T-helper 17 cell (primary cell): ENCODE results near the gene SAMD4B. TPM values are rescaled to one million over a fixed set of nuclear protein-coding genes. Genes with fewer than 3 reads are reported as not detected.
"Not testable (repeated sequence)": the region's sequence is repeated elsewhere in the genome, so short reads cannot be mapped to it uniquely, and the experiment has no call there.

Experiments used
- ATAC-seq: fragments of 150-1000 bp; cut with Tn5 transposase; 2 replicates; pipeline ENCODE4 v1.10.0; 2021; ENCODE audit warnings: mild to moderate bottlenecking, moderate library complexity
- DNase-seq, 3 donors: peaks; one replicate each; pipeline versions ENCODE4 v3.0.0 to v3.0.0-alpha.2; 2020 to 2021
- H3K9me3 ChIP-seq: one replicate; pipeline ENCODE4 v1.7.0; 2013; ENCODE audit warnings: low read length, mild to moderate bottlenecking; ENCODE audit not compliant: control insufficient read depth, poor library complexity, severe bottlenecking
- H3K27ac Mint-ChIP-seq: one replicate; pipeline ENCODE4 v1.8.0; 2022; ENCODE audit warnings: mild to moderate bottlenecking, moderate library complexity, mixed read lengths
- H3K27me3 Mint-ChIP-seq: one replicate; pipeline ENCODE4 v1.8.0; 2022; ENCODE audit warnings: mixed read lengths
- H3K36me3 Mint-ChIP-seq: one replicate; pipeline ENCODE4 v1.8.0; 2022; ENCODE audit warnings: low read depth, mixed read lengths
- H3K4me1 Mint-ChIP-seq: one replicate; pipeline ENCODE4 v1.8.0; 2022; ENCODE audit warnings: mild to moderate bottlenecking, mixed read lengths
- H3K4me3 Mint-ChIP-seq: one replicate; pipeline ENCODE4 v1.8.0; 2022; ENCODE audit warnings: mild to moderate bottlenecking, moderate library complexity, mixed read lengths
- total RNA-seq, 4 donors: library from RNA in 2 of 4; stranded (reverse) in 2 of 4; gene quantifications; one replicate each; pipeline ENCODE4 v1.2.3 and lab custom pipeline; 2022 to 2026

Gene SAMD4B
- total RNA-seq, 2 donors from 2014 or later: 64.2 to 93.2 TPM

DNA sequence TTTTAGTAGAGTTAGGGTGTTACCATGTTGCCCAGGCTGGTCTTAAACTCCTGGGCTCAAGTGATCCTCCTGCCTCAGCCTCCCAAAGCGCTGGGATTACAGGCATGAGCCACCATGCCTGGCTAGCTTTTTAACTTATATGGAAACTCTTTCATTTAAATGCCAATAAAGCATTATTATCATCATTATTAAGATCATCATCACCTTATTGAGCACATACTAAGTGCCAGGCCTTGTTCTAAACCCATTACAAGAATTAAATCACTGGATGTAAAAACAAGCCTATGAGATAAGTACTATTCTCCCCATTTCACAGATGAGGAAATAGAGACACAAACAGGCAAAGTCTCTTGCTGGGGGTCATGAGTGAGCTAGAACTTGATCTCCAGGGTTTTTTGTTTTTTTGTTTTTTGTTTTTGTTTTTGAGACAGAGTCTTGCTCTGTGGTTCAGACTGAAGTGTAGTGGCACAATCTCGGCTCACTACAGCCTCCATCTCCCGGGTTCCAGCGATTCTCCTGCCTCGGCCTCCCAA, 7.7 kb upstream of the SAMD4B start:
- peak overlapping the region; percentile 99 for H3K4me3 Mint-ChIP-seq
- ATAC-seq (no peak), DNase-seq (no peak)
- H3K27ac Mint-ChIP-seq: peak overlapping the region; percentile 99
- no peaks in the 10 kb centered on the region for H3K9me3 ChIP-seq
- peaks cover 39% of the 10 kb centered on the region for H3K4me1 Mint-ChIP-seq
- no peaks in the 10 kb centered on the region for H3K27me3 Mint-ChIP-seq
- H3K36me3 Mint-ChIP-seq: peaks cover 6% of the 10 kb centered on the region

- no peak for DNase-seq
- ATAC-seq: peak; percentile 55
- Mint-ChIP-seq H3K4me3 (peak overlapping the region; percentile 99), H3K27ac (peak overlapping the region; percentile 99), H3K27me3 (no peaks in the 10 kb centered on the region), H3K36me3 (peaks cover 6% of the 10 kb centered on the region), H3K4me1 (peaks cover 40% of the 10 kb centered on the region)
- H3K9me3 ChIP-seq: no peaks in the 10 kb centered on the region
These were observed 7.1 kb upstream of the SAMD4B start for GRCh38 chr19:39335168-39335548.

- DNase-seq: no peak
- Mint-ChIP-seq H3K4me1 (peaks cover 45% of the 10 kb centered on the region), H3K36me3 (peaks cover 6% of the 10 kb centered on the region), H3K4me3 (peak overlapping the region; percentile 99), H3K27me3 (no peaks in the 10 kb centered on the region), H3K27ac (peak overlapping the region; percentile 99)
- no peaks in the 10 kb centered on the region for H3K9me3 ChIP-seq
- ATAC-seq: no peak
These were observed 5.7 kb upstream of the SAMD4B start for GRCh38 chr19:39336483-39336882.

GRCh38 chr19:39339674-39340073, 2.5 kb upstream of the SAMD4B start:
- H3K4me1 Mint-ChIP-seq: peaks cover 58% of the 10 kb centered on the region
- no peak for ATAC-seq
- H3K9me3 ChIP-seq: no peaks in the 10 kb centered on the region
- no peaks in the 10 kb centered on the region for H3K27me3 Mint-ChIP-seq
- no peak for DNase-seq
- H3K36me3 Mint-ChIP-seq: peaks cover 11% of the 10 kb centered on the region
- H3K27ac Mint-ChIP-seq: peak overlapping the region; percentile 90
- H3K4me3 Mint-ChIP-seq: no peak overlapping the region

GRCh38 chr19:39340156-39340555, 2.1 kb upstream of the SAMD4B start:
- not testable (repeated sequence) for H3K9me3 ChIP-seq, ATAC-seq, H3K27me3 Mint-ChIP-seq, DNase-seq, H3K36me3 Mint-ChIP-seq
- Mint-ChIP-seq H3K27ac (peak overlapping the region; percentile 98), H3K4me1 (peaks cover 60% of the 10 kb centered on the region), H3K4me3 (peak overlapping the region; percentile 99)

GRCh38 chr19:39341129-39341718, 997 bp upstream of the SAMD4B start:
- Mint-ChIP-seq H3K27ac (peak overlapping the region; percentile 98), H3K4me1 (peaks cover 63% of the 10 kb centered on the region), H3K4me3 (peak overlapping the region; percentile 99), H3K36me3 (peaks cover 8% of the 10 kb centered on the region), H3K27me3 (no peaks in the 10 kb centered on the region)
- peak in 1 of 3 donors; percentile 21 for DNase-seq
- H3K9me3 ChIP-seq: no peaks in the 10 kb centered on the region
- no peak for ATAC-seq

DNA sequence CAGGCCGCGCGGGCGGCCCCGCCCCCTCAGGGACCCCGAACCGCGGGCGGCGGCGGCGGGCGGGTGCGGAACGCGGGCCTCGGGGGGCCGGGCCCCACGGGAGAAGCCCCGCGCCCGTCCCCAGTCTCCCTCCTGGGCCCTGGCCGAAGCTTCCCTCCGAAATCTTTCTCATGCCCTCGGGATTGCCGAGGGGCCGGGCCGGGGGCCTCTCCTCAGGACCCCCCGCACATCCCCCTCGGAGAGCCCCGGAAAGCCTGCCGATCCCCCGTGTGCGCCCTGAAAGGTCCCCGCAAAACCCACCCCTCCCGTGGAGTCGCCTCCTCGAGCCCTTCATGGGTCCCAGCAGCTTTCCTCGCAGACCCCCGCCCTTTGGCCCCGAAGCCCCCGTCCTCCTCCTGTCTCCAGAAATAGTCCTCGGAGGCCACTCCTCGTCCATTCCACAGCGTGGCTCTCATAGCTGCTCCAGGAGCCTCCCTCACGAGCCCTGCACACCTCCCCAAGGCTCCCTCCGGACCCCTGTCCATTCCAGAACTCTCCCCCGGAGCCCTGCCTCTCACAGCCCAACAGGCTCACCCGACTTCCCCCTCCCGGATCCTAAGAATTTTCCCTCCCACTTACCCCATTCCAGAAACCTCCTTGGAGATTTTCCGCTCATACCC, 555 bp downstream of the SAMD4B start:
- Mint-ChIP-seq H3K27ac (peak overlapping the region; percentile 95), H3K4me3 (peak overlapping the region; percentile 89), H3K36me3 (peaks cover 11% of the 10 kb centered on the region), H3K4me1 (peaks cover 64% of the 10 kb centered on the region), H3K27me3 (no peaks in the 10 kb centered on the region)
- H3K9me3 ChIP-seq: no peaks in the 10 kb centered on the region
- ATAC-seq: no peak
- no peak for DNase-seq

DNA sequence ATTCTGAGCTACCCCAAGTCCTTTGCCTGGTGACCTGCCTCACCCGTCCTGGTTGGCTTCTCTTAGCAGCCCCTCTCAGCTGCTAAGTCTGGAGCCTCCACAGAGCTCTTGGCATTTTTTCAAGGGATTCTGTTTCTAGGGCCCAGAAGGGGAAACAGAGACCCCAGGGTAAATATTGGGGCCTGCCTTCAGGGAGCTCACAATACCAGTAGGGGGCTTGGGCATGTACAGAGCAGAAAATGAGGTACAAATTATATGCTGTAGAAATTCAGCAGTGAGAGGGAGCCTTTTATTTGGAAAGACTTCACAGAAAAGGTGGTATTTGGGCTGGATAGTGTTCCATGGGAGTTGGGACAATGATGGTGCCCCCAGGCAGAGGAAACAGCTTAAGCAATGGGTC, 3.7 kb downstream of the SAMD4B start:
- no peak for DNase-seq
- H3K36me3 Mint-ChIP-seq: peaks cover 19% of the 10 kb centered on the region
- H3K27ac Mint-ChIP-seq: peak overlapping the region; percentile 29
- peaks cover 63% of the 10 kb centered on the region for H3K4me1 Mint-ChIP-seq
- no peak for ATAC-seq
- H3K27me3 Mint-ChIP-seq: no peaks in the 10 kb centered on the region
- H3K4me3 Mint-ChIP-seq: no peak overlapping the region
- no peaks in the 10 kb centered on the region for H3K9me3 ChIP-seq

- peaks cover 60% of the 10 kb centered on the region for H3K4me1 Mint-ChIP-seq
These were observed 5.3 kb downstream of the SAMD4B start for GRCh38 chr19:39347332-39348164.

DNA sequence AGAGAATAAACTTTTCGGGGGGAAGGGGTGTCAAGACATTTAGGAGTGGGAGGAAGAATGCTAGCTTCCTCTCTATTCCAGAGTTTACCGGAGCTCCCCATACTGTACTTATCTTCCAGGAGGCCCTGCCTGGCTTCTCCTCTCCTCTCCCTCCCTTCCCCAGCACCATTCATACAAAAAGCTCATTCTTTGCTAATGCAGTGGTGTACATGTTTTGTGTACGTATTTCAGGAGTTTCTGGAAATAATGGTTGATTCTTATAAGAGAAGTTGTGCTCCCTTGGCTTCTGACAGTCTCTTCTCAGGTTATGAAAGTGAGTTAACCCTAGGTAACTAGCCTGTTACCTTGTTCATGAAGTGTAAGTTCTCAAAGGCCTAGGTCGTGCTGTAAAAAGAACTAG, 7.1 kb downstream of the SAMD4B start:
- H3K4me1 Mint-ChIP-seq: peaks cover 46% of the 10 kb centered on the region
- peaks cover 15% of the 10 kb centered on the region for H3K36me3 Mint-ChIP-seq
- no peaks in the 10 kb centered on the region for H3K27me3 Mint-ChIP-seq
- H3K9me3 ChIP-seq: no peaks in the 10 kb centered on the region
- H3K4me3 Mint-ChIP-seq: no peak overlapping the region
- DNase-seq: no peak
- no peak for ATAC-seq
- H3K27ac Mint-ChIP-seq: peak overlapping the region; percentile 88

More at GRCh38 chr19:39347332-39348164, 5.3 kb downstream of the SAMD4B start:
- no peak for ATAC-seq
- no peaks in the 10 kb centered on the region for H3K9me3 ChIP-seq
- H3K27me3 Mint-ChIP-seq: no peaks in the 10 kb centered on the region
- H3K36me3 Mint-ChIP-seq: peaks cover 19% of the 10 kb centered on the region
- DNase-seq: no peak
- no peak overlapping the region for H3K4me3 Mint-ChIP-seq
- H3K27ac Mint-ChIP-seq: peak overlapping the region; percentile 88

- DNase-seq (no peak), ATAC-seq (no peak)
- Mint-ChIP-seq H3K36me3 (peaks cover 13% of the 10 kb centered on the region), H3K4me1 (peaks cover 38% of the 10 kb centered on the region), H3K4me3 (no peak overlapping the region), H3K27ac (no peak overlapping the region), H3K27me3 (no peaks in the 10 kb centered on the region)
- H3K9me3 ChIP-seq: no peaks in the 10 kb centered on the region
These were observed 7.9 kb downstream of the SAMD4B start for GRCh38 chr19:39350156-39350555.

GRCh38 chr19:39351537-39352064, 9.4 kb downstream of the SAMD4B start:
- DNase-seq (no peak), ATAC-seq (peak; percentile 80)
- H3K9me3 ChIP-seq: no peaks in the 10 kb centered on the region
- no peaks in the 10 kb centered on the region for H3K27me3 Mint-ChIP-seq
- no peak overlapping the region for H3K4me3 Mint-ChIP-seq
- H3K36me3 Mint-ChIP-seq: peaks cover 11% of the 10 kb centered on the region
- peaks cover 27% of the 10 kb centered on the region for H3K4me1 Mint-ChIP-seq
- peak overlapping the region; percentile 72 for H3K27ac Mint-ChIP-seq
